Ammon's horn (tissue), 1 donor: ENCODE results near the gene SMG1.
A peak's percentile ranks its signal among the peaks of the same experiment; 100 is the strongest.
"Not testable (repeated sequence)": the region's sequence is repeated elsewhere in the genome, so short reads cannot be mapped to it uniquely, and the experiment has no call there.

ENCODE experiments used
- DNase-seq: peaks from one replicate; pipeline ENCODE4 v3.0.0-alpha.2; 2016; ENCODE audit warnings: low spot score

The SMG1 gene

GRCh38 chr16:18925986-18926865 lies at the start of gene SMG1:
TSS of gene SMG1 (minus strand) at chr16:18926408. CDS start at chr16:18926041, 367 bp downstream.
- DNase-seq: peak; percentile 90

- peak; percentile 30 for DNase-seq
These were observed 48.9 kb upstream of the SMG1 start for GRCh38 chr16:18975109-18975508.

GRCh38 chr16:18969855-18970240 lies 43.6 kb upstream of the SMG1 start:
- DNase-seq: no peak

- DNase-seq: peak; percentile 93
These were observed 43.0 kb upstream of the SMG1 start for GRCh38 chr16:18969050-18969854.

GRCh38 chr16:18966791-18967190 lies 40.6 kb upstream of the SMG1 start:
- no peak for DNase-seq

GRCh38 chr16:18965555-18965954 lies 39.3 kb upstream of the SMG1 start:
- no peak for DNase-seq

GRCh38 chr16:18959031-18959505 lies 32.9 kb upstream of the SMG1 start:
- no peak for DNase-seq

- no peak for DNase-seq
These were observed 32.4 kb upstream of the SMG1 start for GRCh38 chr16:18958621-18959029.

GRCh38 chr16:18956658-18957241 lies 30.5 kb upstream of the SMG1 start:
- not testable (repeated sequence) for DNase-seq

- DNase-seq: not testable (repeated sequence)
These were observed 29.8 kb upstream of the SMG1 start for GRCh38 chr16:18955874-18956580.

- DNase-seq: no peak
These were observed 27.3 kb upstream of the SMG1 start for GRCh38 chr16:18953547-18953946.

GRCh38 chr16:18950469-18951185 lies 24.4 kb upstream of the SMG1 start:
- DNase-seq: no peak

GRCh38 chr16:18948372-18949020 lies 22.3 kb upstream of the SMG1 start:
- no peak for DNase-seq

- DNase-seq: no peak
These were observed 19.0 kb upstream of the SMG1 start for GRCh38 chr16:18945233-18945632.

- DNase-seq: no peak
These were observed 17.2 kb upstream of the SMG1 start for GRCh38 chr16:18943414-18943813.

- DNase-seq: no peak
These were observed 15.9 kb upstream of the SMG1 start for GRCh38 chr16:18942061-18942460.

GRCh38 chr16:18941471-18941870 lies 15.3 kb upstream of the SMG1 start:
- no peak for DNase-seq

GRCh38 chr16:18938986-18939385 lies 12.8 kb upstream of the SMG1 start:
- DNase-seq: no peak

- no peak for DNase-seq
These were observed 11.2 kb upstream of the SMG1 start for GRCh38 chr16:18937390-18937789.

GRCh38 chr16:18936727-18937340 lies 10.6 kb upstream of the SMG1 start:
- no peak for DNase-seq
